ENCODE results near the gene EIF2B4. TPM values are rescaled to one million over a fixed set of nuclear protein-coding genes. Genes with fewer than 3 reads are reported as not detected.

EIF2B4 gene
- total and polyA plus RNA-seq, 9 of the 15 experiments (the other 6 are each of a cell fraction or from before 2014, with no cell fraction given): 29.7 to 80.3 (median 58.9) TPM

GRCh38 chr2:27370026-27370815 lies at the start of gene EIF2B4, which contains the start of gene SNX17 (continued):
- TF ChIP-seq ZNF239 (CRISPR knock-in tag; IDR thresholded peaks at IDR 0.05) (no peak), PCBP2 (IDR thresholded peaks at IDR 0.05; ENCODE audit: low read depth, low read length, poor library complexity, severe bottlenecking) (no peak), HEY1 (CRISPR knock-in tag; IDR thresholded peaks at IDR 0.05; ENCODE audit: borderline replicate concordance) (no peak), GTF2A2 (tag; IDR thresholded peaks at IDR 0.05) (no peak), HOXB6 (CRISPR knock-in tag; IDR thresholded peaks at IDR 0.05; ENCODE audit: borderline replicate concordance) (no peak), CEBPB (tag; IDR thresholded peaks at IDR 0.05) (peak; percentile 60), POLR3A (IDR thresholded peaks at IDR 0.05; ENCODE audit: borderline replicate concordance, extremely low read depth, insufficient read depth, insufficient read length) (no peak), SMARCE1 (IDR thresholded peaks at IDR 0.05) (no peak), DDX20 (tag; IDR thresholded peaks at IDR 0.05; ENCODE audit: low read depth) (no peak), MAFF (IDR thresholded peaks at IDR 0.05; ENCODE audit: low read length) (no peak), ZSCAN29 (IDR thresholded peaks at IDR 0.05) (peak; percentile 97), SMARCA4 (IDR thresholded peaks at IDR 0.05) (no peak), TEAD4 (IDR thresholded peaks at IDR 0.05; ENCODE audit: low read length) (no peak), TEAD4 (CRISPR knock-in tag; IDR thresholded peaks at IDR 0.05; ENCODE audit: borderline replicate concordance) (peak; percentile 26), ZNF263 (CRISPR knock-in tag; IDR thresholded peaks at IDR 0.05; ENCODE audit: borderline replicate concordance) (no peak), ZFP30 (CRISPR knock-in tag; IDR thresholded peaks at IDR 0.05; ENCODE audit: borderline replicate concordance) (no peak), RBM22 (IDR thresholded peaks at IDR 0.05; ENCODE audit: low read depth, low read length, poor library complexity, severe bottlenecking) (no peak), NR2C2 (CRISPR knock-in tag; IDR thresholded peaks at IDR 0.05) (peak; percentile 56; the same call in 1 of the 2 replicates), NR2C2 (tag; IDR thresholded peaks at IDR 0.05) (peak; percentile 89), NEUROD1 (IDR thresholded peaks at IDR 0.05; ENCODE audit: borderline replicate concordance, low read depth, low read length, partially characterized antibody) (peak; percentile 97), ZNF431 (CRISPR knock-in tag; IDR thresholded peaks at IDR 0.05) (peak; percentile 17; the same call in 1 of the 2 replicates), BHLHE40 (IDR thresholded peaks at IDR 0.05; ENCODE audit: low read length) (0 out of 2 replicates have a peak, but pooled peaks have one; percentile 29), ATF2 (CRISPR knock-in tag; IDR thresholded peaks at IDR 0.05) (no peak), POLR2AphosphoS2 (IDR thresholded peaks at IDR 0.05; ENCODE audit: low read length) (no peak), SRSF3 (IDR thresholded peaks at IDR 0.05; ENCODE audit: insufficient read depth, low read length) (no peak)
- TF ChIP-seq, protein P1, sequence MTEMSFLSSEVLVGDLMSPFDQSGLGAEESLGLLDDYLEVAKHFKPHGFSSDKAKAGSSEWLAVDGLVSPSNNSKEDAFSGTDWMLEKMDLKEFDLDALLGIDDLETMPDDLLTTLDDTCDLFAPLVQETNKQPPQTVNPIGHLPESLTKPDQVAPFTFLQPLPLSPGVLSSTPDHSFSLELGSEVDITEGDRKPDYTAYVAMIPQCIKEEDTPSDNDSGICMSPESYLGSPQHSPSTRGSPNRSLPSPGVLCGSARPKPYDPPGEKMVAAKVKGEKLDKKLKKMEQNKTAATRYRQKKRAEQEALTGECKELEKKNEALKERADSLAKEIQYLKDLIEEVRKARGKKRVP (CRISPR knock-in tag; IDR thresholded peaks at IDR 0.05): no peak

All from K562 (cell line).